Naive B cell (primary cell): Measurements from ENCODE around the gene OTUD6A. TPM values are rescaled to one million over a fixed set of nuclear protein-coding genes. Genes with fewer than 3 reads are reported as not detected.
A peak's percentile ranks its signal among the peaks of the same experiment; 100 is the strongest.
"Not testable (repeated sequence)": the region's sequence is repeated elsewhere in the genome, so short reads cannot be mapped to it uniquely, and the experiment has no call there.

ENCODE experiments used
- ATAC-seq, 2 donors: fragments of 150-1000 bp; cut with Tn5 transposase; 2 replicates each; pipeline ENCODE4 v1.10.0; 2021; ENCODE audit warnings: low read depth in 2 of 2, mild to moderate bottlenecking in 2 of 2, moderate library complexity in 2 of 2
- DNase-seq: peaks from one replicate; pipeline ENCODE4 v3.0.0; 2022
- H3K27ac Mint-ChIP-seq, 6 donors: one replicate each; pipeline ENCODE4 v1.8.0; 2020 to 2022; ENCODE audit warnings: mild to moderate bottlenecking in 6 of 6, mixed read lengths in 6 of 6, moderate library complexity in 5 of 6, inconsistent platforms in 2 of 6
- H3K27me3 Mint-ChIP-seq, 3 donors: one replicate each; pipeline ENCODE4 v1.8.0; 2021 to 2022; ENCODE audit warnings: mixed read lengths in 3 of 3, mild to moderate bottlenecking in 1 of 3
- H3K36me3 Mint-ChIP-seq, 2 donors: one replicate each; pipeline ENCODE4 v1.8.0; 2020 to 2022; ENCODE audit warnings: mixed read lengths in 2 of 2, inconsistent platforms in 1 of 2, mild to moderate bottlenecking in 1 of 2
- H3K4me1 Mint-ChIP-seq, 3 donors: one replicate each; pipeline ENCODE4 v1.8.0; 2020 to 2022; ENCODE audit warnings: mixed read lengths in 3 of 3, inconsistent platforms in 1 of 3, mild to moderate bottlenecking in 1 of 3, moderate library complexity in 1 of 3
- H3K4me3 Mint-ChIP-seq, 8 donors: one replicate each; pipeline ENCODE4 v1.8.0; 2020 to 2022; ENCODE audit warnings: mild to moderate bottlenecking in 8 of 8, mixed read lengths in 8 of 8, moderate library complexity in 8 of 8, inconsistent platforms in 2 of 8
- H3K9me3 Mint-ChIP-seq, 7 donors: one replicate each; pipeline ENCODE4 v1.8.0; 2020 to 2022; ENCODE audit warnings: mixed read lengths in 7 of 7, mild to moderate bottlenecking in 5 of 7, inconsistent platforms in 2 of 7, moderate library complexity in 1 of 7
- polyA plus RNA-seq, 6 donors: library from polyadenylated mRNA; unstranded; fragments of 300-500 nt; fragmentation: Illumina TruSeq; gene quantifications; one replicate each; pipeline ENCODE4 v1.2.3, GENCODE V29; 2021; ENCODE audit warnings: low read depth in 6 of 6

Gene OTUD6A
- polyA plus RNA-seq, 6 donors from 2014 or later: not detected

DNA sequence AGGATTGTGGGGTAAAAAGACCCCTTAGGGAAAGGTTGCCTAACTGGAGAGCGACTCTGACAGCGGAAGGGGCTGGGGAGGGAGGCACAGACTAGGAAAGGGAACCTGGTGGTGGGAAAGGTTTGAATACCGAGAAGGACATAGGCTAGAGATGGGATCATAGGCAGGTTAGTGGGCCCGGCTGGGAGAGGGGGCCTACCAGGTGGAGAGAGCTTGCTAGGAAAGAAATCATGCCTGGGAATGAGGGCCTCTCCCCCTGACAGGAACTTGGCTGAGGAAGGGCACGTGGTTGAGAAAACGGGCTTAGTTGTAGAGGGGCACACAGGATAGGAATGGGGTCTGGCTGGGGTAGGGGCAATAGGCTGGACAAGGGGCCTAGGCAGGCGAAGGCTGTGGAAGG lies 4.4 kb downstream of the OTUD6A start:
- Mint-ChIP-seq H3K4me1 (no peaks in the 10 kb centered on the region), H3K9me3 (peaks cover 0 to 7% (median 3%) of the 10 kb centered on the region in 7 donors), H3K36me3 (no peaks in the 10 kb centered on the region), H3K4me3 (no peak overlapping the region), H3K27ac (peak overlapping the region in 1 of 6 donors; percentile 53), H3K27me3 (peaks cover 0 to 33% (median 22%) of the 10 kb centered on the region in 3 donors)
- DNase-seq: no peak
- no peak for ATAC-seq

DNA sequence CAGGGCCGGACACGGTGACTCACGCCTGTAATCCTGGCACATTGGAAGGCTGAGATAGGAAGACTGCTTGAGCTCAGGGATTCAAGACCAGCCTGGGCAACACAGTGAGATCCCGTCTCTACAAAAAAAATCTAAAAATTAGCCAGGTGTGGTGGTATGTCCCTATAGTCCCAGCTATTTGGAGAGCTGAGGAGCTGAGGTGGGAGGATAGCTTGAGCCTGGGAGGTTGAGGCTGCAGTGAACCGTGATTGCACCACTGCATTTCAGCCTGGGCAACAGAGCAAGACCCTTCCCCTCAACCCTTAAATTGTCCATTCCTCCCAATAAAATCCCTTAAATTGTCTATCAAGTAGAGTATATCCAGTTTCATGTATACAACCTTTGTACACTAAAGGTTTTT lies 17.0 kb downstream of the OTUD6A start:
- ATAC-seq (no peak), DNase-seq (no peak)
- no peaks in the 10 kb centered on the region for H3K4me1 Mint-ChIP-seq
- no peak overlapping the region for H3K27ac Mint-ChIP-seq
- peaks cover 0 to 8% (median 4%) of the 10 kb centered on the region in 3 donors for H3K27me3 Mint-ChIP-seq
- no peak overlapping the region for H3K4me3 Mint-ChIP-seq
- peaks cover 0 to 6% (median 0%) of the 10 kb centered on the region in 7 donors for H3K9me3 Mint-ChIP-seq
- H3K36me3 Mint-ChIP-seq: no peaks in the 10 kb centered on the region

DNA sequence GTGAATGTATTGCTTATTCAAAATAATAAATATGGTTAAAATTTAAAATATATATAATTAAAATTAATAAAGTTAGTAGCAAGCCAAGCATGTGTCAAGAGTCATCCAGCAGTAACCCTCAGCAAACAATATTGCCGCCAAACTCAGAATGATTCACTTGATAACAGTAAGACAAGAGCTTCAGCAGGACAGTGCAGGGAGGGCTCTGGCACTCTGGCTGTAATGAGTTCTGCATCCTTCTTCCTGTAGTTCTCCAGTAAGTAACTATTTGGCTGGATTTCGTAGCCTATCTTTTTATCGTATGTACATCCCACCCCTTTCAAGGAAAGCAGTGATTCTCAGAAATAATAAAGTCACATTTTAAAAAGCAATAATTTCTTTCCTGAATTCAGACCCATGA lies 17.6 kb downstream of the OTUD6A start:
- no peak overlapping the region for H3K27ac Mint-ChIP-seq
- H3K4me3 Mint-ChIP-seq: no peak overlapping the region
- H3K27me3 Mint-ChIP-seq: peaks cover 0 to 8% (median 4%) of the 10 kb centered on the region in 3 donors
- peaks cover 0 to 6% (median 0%) of the 10 kb centered on the region in 7 donors for H3K9me3 Mint-ChIP-seq
- ATAC-seq: no peak
- H3K36me3 Mint-ChIP-seq: no peaks in the 10 kb centered on the region
- DNase-seq: no peak
- H3K4me1 Mint-ChIP-seq: no peaks in the 10 kb centered on the region

DNA sequence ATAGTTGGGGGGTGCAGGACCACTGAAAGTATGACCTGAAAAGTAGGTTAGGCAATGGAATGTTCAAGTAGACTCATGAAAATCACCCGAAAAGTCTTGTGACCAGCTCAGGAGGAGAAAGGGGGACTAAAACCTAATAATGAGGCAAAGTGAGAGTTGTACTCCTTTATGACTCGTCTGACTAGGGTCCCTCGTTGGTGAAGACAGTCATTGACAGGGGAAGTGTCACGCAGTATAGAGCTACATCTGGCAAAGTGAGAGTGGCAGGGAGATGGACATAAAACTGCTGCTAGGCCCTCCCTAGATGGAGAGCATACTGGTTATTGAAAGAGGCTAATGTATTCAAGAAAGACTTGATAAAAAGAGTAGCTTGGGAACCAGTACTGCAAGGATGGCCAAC lies 20.5 kb downstream of the OTUD6A start:
- no peak for ATAC-seq
- Mint-ChIP-seq H3K9me3 (no peaks in the 10 kb centered on the region), H3K4me3 (no peak overlapping the region), H3K27ac (no peak overlapping the region), H3K27me3 (peaks cover 0 to 8% (median 4%) of the 10 kb centered on the region in 3 donors), H3K4me1 (no peaks in the 10 kb centered on the region), H3K36me3 (no peaks in the 10 kb centered on the region)
- no peak for DNase-seq

DNA sequence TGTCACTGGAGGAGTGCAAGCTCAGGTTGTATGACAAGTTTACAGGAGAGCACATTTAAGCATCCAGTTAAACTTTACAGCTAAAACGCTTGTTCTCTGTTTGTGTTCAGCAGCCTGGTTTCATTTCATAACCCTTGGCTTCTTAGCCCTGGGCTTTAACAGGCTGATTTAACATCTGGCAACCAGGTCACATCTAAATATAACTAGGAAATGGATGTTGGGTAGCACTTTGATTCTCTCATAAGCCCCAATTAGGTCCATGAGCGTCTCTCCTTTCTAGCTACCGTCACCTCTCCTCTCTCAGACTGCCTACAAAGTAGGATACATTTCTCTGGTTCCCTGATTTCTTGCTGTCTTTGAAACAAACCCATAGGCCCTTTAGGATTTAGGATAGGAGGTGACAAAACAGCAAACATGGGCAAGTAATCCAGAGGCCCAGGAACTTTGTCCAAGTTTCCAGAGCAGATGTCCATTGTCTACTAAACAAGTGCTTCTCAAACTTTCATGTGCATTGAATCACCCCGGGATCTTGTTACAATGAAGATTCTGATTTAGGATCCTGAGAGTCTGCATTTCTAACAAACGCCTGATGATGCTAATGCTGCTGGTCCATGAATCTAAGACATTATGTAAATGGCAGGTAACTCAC lies 22.5 kb downstream of the OTUD6A start:
- Mint-ChIP-seq H3K9me3 (no peaks in the 10 kb centered on the region), H3K4me3 (no peak overlapping the region), H3K4me1 (no peaks in the 10 kb centered on the region), H3K36me3 (no peaks in the 10 kb centered on the region), H3K27ac (peak overlapping the region in 1 of 6 donors; percentile 34), H3K27me3 (peaks cover 0 to 7% (median 0%) of the 10 kb centered on the region in 3 donors)
- ATAC-seq (no peak), DNase-seq (no peak)

DNA sequence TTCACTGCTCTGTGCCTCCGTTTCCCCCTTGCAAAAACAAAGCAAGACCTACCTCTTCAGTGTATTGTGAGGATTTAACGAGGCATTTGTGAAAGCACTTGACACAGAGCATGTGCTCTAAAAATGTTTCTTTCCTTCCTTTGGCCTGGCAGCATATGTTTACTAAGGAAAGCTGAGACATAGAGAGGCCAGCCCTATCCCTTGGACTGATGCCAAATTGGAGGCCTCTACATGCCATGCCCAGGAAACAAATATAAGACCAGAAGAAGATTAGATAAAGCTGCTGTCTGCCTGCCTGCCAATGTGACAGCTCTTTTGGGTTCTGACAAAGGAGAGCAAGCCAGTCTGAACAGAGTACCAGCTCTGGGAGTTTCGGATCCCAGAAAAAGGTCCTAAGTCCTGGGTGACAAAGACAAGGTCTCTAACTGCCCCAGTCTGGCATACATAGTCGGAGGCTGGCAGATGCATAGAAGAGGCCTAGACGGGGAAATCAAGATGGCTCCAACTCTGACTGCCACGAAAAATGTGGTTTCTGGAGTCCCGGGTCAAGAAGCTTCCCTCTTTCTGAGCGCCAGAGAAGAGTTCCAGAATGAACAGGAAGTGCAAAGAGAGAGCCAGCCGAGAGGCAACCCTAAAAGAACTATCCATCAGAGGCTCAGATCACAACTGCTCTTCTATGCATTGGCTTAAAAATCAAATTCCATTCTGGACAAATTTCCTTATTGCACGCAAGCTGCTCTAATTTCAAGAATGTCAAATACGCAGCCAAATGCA lies 25.8 kb downstream of the OTUD6A start:
- DNase-seq (no peak), ATAC-seq (no peak)
- Mint-ChIP-seq H3K4me3 (no peak overlapping the region), H3K36me3 (no peaks in the 10 kb centered on the region), H3K9me3 (no peaks in the 10 kb centered on the region), H3K4me1 (no peaks in the 10 kb centered on the region), H3K27ac (no peak overlapping the region), H3K27me3 (peaks cover 0 to 10% (median 5%) of the 10 kb centered on the region in 3 donors)

DNA sequence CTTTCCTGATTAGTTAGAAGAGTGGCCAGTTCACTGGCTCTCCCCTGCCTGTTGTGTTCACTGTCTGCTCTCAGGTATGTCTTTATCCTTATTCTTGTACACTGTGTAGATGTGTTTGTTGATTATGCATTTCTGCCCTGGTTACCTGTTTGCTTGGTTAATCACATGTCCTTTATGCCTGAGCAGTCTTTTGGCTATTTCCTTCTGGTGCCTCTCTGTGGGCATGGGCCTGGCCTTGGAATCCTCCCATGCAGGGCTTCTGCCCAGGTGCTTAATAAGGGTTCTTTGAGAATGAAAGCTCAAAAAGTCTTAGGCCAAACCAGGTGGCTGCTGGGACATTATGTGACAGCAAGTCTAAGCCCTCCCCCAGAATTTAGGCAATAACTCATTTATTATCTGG lies 26.5 kb downstream of the OTUD6A start:
- no peaks in the 10 kb centered on the region for H3K4me1 Mint-ChIP-seq
- H3K9me3 Mint-ChIP-seq: no peaks in the 10 kb centered on the region
- no peak for DNase-seq
- H3K27ac Mint-ChIP-seq: peak overlapping the region in 1 of 6 donors; percentile 7
- H3K4me3 Mint-ChIP-seq: peak overlapping the region in 1 of 8 donors; percentile 9
- no peak for ATAC-seq
- no peaks in the 10 kb centered on the region for H3K36me3 Mint-ChIP-seq
- peaks cover 0 to 10% (median 5%) of the 10 kb centered on the region in 3 donors for H3K27me3 Mint-ChIP-seq

DNA sequence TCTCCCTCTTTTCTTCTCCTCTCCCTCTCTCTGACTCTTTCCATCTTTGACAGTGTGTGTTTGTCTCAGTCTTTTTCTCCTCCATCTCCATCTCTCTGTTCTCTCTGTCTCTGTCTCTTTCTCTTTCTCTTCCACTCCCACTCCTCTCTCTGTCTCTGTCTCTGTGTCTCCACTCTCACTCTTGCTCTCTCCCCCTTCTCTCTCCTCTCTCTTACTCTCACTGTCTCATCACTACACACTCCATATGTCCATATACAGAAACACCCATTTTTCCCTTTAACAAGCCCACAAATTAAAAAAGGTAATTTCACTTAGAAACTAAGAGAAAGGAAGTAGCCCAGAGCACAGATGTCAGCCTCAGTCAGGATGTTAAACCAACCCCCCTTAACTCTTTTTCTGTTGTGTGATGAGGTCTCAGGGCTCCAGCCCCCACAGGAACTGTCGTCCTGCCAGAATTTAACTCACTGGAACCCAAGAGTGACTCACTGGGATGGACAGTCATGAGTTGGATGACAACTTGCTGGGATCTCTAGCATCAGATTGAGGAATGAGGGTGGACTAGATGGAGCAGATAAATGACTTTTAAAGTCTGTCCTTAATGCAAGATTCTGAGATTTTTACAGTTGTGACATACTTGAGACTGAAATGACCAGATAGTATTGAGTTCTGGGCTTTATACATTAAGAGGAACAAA lies 27.5 kb downstream of the OTUD6A start:
- Mint-ChIP-seq H3K4me1 (no peaks in the 10 kb centered on the region), H3K4me3 (no peak overlapping the region), H3K27ac (no peak overlapping the region), H3K9me3 (no peaks in the 10 kb centered on the region), H3K27me3 (peaks cover 0 to 10% (median 5%) of the 10 kb centered on the region in 3 donors), H3K36me3 (no peaks in the 10 kb centered on the region)
- ATAC-seq (no peak), DNase-seq (no peak)

DNA sequence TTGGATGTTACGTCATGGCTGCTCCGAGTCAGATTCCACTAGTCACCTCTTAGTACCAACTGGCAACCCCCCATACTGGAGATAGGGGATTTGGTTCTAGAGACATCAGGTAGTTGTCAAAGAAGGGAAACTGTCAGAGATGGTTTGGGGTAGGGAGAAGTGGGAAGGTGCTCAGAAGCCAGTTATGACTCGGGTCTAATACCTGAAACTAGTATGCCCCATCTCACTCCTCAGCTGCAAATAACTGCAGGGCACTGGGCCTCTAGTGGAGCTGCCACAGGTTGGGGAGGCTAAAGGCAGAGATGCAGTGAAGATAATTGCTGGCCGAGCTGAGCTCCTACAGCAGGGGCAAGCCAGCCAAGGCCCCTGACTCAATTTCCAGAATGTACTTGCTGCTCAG lies 30.0 kb downstream of the OTUD6A start:
- ATAC-seq: no peak
- Mint-ChIP-seq H3K27ac (no peak overlapping the region), H3K36me3 (no peaks in the 10 kb centered on the region), H3K4me1 (no peaks in the 10 kb centered on the region), H3K4me3 (no peak overlapping the region), H3K9me3 (no peaks in the 10 kb centered on the region), H3K27me3 (peaks cover 5 to 19% (median 6%) of the 10 kb centered on the region in 3 donors)
- DNase-seq: no peak

DNA sequence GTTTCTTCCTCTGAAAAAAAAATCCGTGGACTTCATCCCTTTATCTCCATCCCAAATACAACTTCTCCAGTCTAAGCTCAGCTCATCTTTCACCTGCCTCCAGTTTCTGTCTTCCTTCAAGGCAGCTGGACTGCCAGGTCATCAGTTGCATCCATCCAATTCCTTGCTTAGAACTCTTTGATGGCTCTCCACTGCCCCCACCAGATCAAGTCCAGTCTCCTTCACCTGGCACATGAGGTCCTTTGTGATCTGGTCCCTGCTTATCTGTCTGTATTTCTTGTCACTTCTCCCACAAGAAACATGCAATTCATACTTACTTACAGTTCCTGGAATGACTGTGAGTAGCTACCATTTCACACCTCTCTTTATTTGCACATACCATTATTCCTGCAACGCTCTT lies 33.8 kb downstream of the OTUD6A start:
- H3K9me3 Mint-ChIP-seq: peaks cover 0 to 6% (median 0%) of the 10 kb centered on the region in 7 donors
- no peak overlapping the region for H3K4me3 Mint-ChIP-seq
- H3K36me3 Mint-ChIP-seq: no peaks in the 10 kb centered on the region
- ATAC-seq: no peak
- peak overlapping the region in 1 of 6 donors; percentile 41 for H3K27ac Mint-ChIP-seq
- peaks cover 8 to 20% (median 11%) of the 10 kb centered on the region in 3 donors for H3K27me3 Mint-ChIP-seq
- DNase-seq: no peak
- no peaks in the 10 kb centered on the region for H3K4me1 Mint-ChIP-seq

DNA sequence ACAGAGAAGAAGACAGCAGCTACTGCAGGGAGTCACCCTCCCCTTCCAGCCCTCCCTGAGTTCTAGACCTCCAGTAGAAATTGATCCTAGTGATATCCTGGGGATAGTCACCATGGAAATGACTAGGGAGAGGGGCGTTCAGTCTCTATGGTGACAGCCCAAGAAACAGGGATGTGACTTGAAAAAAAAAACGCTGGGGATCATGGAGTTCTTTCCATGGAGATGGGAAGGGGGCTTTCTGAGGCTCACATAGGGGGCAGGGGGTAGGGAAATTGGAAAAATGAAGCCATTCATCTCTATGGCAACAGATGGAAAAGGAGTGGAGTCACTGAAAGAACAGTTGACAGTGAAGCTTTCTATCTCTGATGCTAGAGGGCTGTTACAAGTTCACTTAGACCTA lies 43.0 kb downstream of the OTUD6A start:
- no peak for ATAC-seq
- H3K27ac Mint-ChIP-seq: no peak overlapping the region
- peaks cover 0 to 2% (median 0%) of the 10 kb centered on the region in 7 donors for H3K9me3 Mint-ChIP-seq
- H3K27me3 Mint-ChIP-seq: peaks cover 0 to 10% (median 9%) of the 10 kb centered on the region in 3 donors
- no peak overlapping the region for H3K4me3 Mint-ChIP-seq
- H3K36me3 Mint-ChIP-seq: no peaks in the 10 kb centered on the region
- DNase-seq: no peak
- no peaks in the 10 kb centered on the region for H3K4me1 Mint-ChIP-seq

DNA sequence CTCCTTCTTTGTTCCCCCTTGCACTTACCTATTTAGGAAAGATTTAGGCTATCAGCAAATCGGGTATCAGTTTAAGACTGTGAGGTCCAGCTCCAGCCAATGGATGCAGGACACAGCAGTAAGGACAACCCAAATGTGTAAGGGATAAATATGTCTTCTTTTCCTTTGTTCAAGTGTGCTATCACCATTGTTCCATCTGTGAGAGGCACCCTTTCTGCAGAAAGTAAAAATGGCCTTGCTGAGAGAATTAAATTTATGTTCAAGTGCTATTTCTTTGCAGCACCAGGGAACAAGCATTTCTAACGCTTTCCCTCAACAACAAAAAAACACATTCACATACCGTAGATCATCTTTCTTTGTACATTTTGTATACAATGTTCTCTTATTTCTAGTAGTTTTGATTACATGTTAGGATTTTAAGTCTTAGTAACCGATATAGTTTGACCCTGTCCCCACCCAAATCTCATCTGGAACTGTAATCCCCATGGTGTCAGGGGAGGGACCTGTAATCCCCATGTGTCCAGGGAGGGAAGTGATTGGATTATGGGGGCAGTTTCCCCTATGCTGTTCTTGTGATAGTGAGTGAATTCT lies 49.3 kb downstream of the OTUD6A start:
- H3K4me3 Mint-ChIP-seq, DNase-seq, H3K27me3 Mint-ChIP-seq, ATAC-seq, H3K36me3 Mint-ChIP-seq, H3K4me1 Mint-ChIP-seq: not testable (repeated sequence)
- Mint-ChIP-seq H3K27ac (peak overlapping the region in 1 of 6 donors; percentile 38), H3K9me3 (peaks cover 5 to 22% (median 17%) of the 10 kb centered on the region in 7 donors)
